HuH-7.5 (cell line): ENCODE data around the gene TMEM185B.
A peak's percentile ranks its signal among the peaks of the same experiment; 100 is the strongest.
"Not testable (repeated sequence)": the region's sequence is repeated elsewhere in the genome, so short reads cannot be mapped to it uniquely, and the experiment has no call there.

Source experiments
- DNase-seq: peaks from one replicate; pipeline ENCODE4 v3.0.0; 2011; ENCODE audit warnings: low spot score

The TMEM185B gene

GRCh38 chr2:120251078-120251477 lies 27.9 kb upstream of the TMEM185B start:
- no peak for DNase-seq

- no peak for DNase-seq
Observed at GRCh38 chr2:120250640-120251039, 27.4 kb upstream of the TMEM185B start.

- no peak for DNase-seq
Observed at GRCh38 chr2:120247851-120248250, 24.7 kb upstream of the TMEM185B start.

- no peak for DNase-seq
Observed at GRCh38 chr2:120246546-120247300, 23.5 kb upstream of the TMEM185B start.

- DNase-seq = peak; percentile 85
Observed at GRCh38 chr2:120245520-120246332, 22.5 kb upstream of the TMEM185B start.

GRCh38 chr2:120244656-120245519 lies 21.7 kb upstream of the TMEM185B start:
- DNase-seq = no peak

- no peak for DNase-seq
Observed at GRCh38 chr2:120243875-120244553, 20.8 kb upstream of the TMEM185B start.

- DNase-seq = no peak
Observed at GRCh38 chr2:120243211-120243610, 20.0 kb upstream of the TMEM185B start.

- DNase-seq = no peak
Observed at GRCh38 chr2:120241684-120242083, 18.5 kb upstream of the TMEM185B start.

GRCh38 chr2:120240901-120241429 lies 17.8 kb upstream of the TMEM185B start:
- no peak for DNase-seq

GRCh38 chr2:120239488-120240287 lies 16.5 kb upstream of the TMEM185B start:
- DNase-seq = no peak

GRCh38 chr2:120238728-120239487 lies 15.7 kb upstream of the TMEM185B start:
- no peak for DNase-seq

GRCh38 chr2:120237491-120237902 lies 14.3 kb upstream of the TMEM185B start:
- peak; percentile 19 for DNase-seq

- no peak for DNase-seq
Observed at GRCh38 chr2:120236791-120237190, 13.6 kb upstream of the TMEM185B start.

- DNase-seq = no peak
Observed at GRCh38 chr2:120236316-120236715, 13.1 kb upstream of the TMEM185B start.

GRCh38 chr2:120235681-120236080 lies 12.5 kb upstream of the TMEM185B start:
- no peak for DNase-seq

- not testable (repeated sequence) for DNase-seq
Observed at GRCh38 chr2:120235158-120235557, 12.0 kb upstream of the TMEM185B start.

- DNase-seq = no peak
Observed at GRCh38 chr2:120233292-120233691, 10.1 kb upstream of the TMEM185B start.

- no peak for DNase-seq
Observed at GRCh38 chr2:120231974-120232635, 8.9 kb upstream of the TMEM185B start.
